K562 (cell line): ENCODE results near the gene HAPSTR1. TPM values are rescaled to one million over a fixed set of nuclear protein-coding genes. Genes with fewer than 3 reads are reported as not detected.

Experiments
- ATAC-seq: fragments of 200-7000 bp; cut with Tn5 transposase; 3 replicates; pipeline ENCODE4 v1.9.1; 2020; ENCODE audit warnings: moderate library complexity
- BruUV-seq: library from RNA; stranded (reverse); fragments of 400-500 nt; replicated peaks from 2 replicates; lab custom pipeline; 2021; lab: Mats Ljungman, UMichigan
- CTCF ChIA-PET: fragments of 300-600 bp; formaldehyde crosslinking; extraction: SDS; loops from one replicate; lab custom pipeline; 2021; ENCODE audit warnings: low intra/inter-chr PET ratio; lab: Yijun Ruan, JAX
- POLR2A ChIA-PET: fragments of 300-600, 350-650 bp; sonication (Branson Sonifier 250); formaldehyde crosslinking; extraction: SDS; loops from one replicate; lab custom pipeline; 2021; ENCODE audit warnings: antibody characterized with exemption, inconsistent platforms; lab: Yijun Ruan, JAX
- DNase-seq, 4 experiments: peaks; one replicate each; pipeline versions ENCODE4 v3.0.0 to v3.0.0-alpha.2; 2011 to 2018; ENCODE audit warnings: low spot score in 3 of 4, mixed read lengths in 3 of 4; ENCODE audit errors: extremely low read depth in 1 of 4
- FAIRE-seq: peaks from 2 replicates; lab custom pipeline; 2011; peaks lifted over from hg19 to GRCh38; lab: Jason Lieb, UNC
- H2AFZ ChIP-seq: 2 replicates; pipeline ENCODE4 v1.6.0; 2011; ENCODE audit warnings: low read depth, low read length, control low read depth, inconsistent platforms
- H3K27ac ChIP-seq: fragments of 200-600 bp; 3 replicates; pipeline ENCODE4 v1.8.0; 2011; ENCODE audit warnings: low read depth, mild to moderate bottlenecking, control low read depth, inconsistent platforms, low read length, moderate library complexity, mixed read lengths; ENCODE audit errors: extremely low read depth
- H3K27me3 ChIP-seq, 2 experiments: fragments of 300-600 bp in 1 of 2; 2 replicates in 1 of 2; 3 replicates in 1 of 2; pipeline versions ENCODE4 v1.6.0 to v1.8.0; 2011; ENCODE audit warnings: inconsistent platforms in 2 of 2, low read length in 2 of 2, mild to moderate bottlenecking in 1 of 2, mixed read lengths in 1 of 2, moderate library complexity in 1 of 2; ENCODE audit not compliant: control insufficient read depth in 2 of 2, insufficient read depth in 2 of 2
- H3K36me3 ChIP-seq: fragments of 300-600 bp; 3 replicates; pipeline ENCODE4 v1.8.0; 2011; ENCODE audit warnings: mild to moderate bottlenecking, low read length, inconsistent platforms; ENCODE audit not compliant: control insufficient read depth, insufficient read depth
- H3K4me1 ChIP-seq, 2 experiments: fragments of 200-600 bp in 1 of 2; replicated peaks in 1 of 2; 2 replicates in 1 of 2; 3 replicates in 1 of 2; pipeline versions ENCODE4 v1.5.1 to v1.8.0; 2011; ENCODE audit warnings: inconsistent platforms in 2 of 2, low read length in 2 of 2, mild to moderate bottlenecking in 1 of 2, mixed read lengths in 1 of 2, moderate library complexity in 1 of 2; ENCODE audit not compliant: control insufficient read depth in 2 of 2, insufficient read depth in 2 of 2
- H3K4me2 ChIP-seq: 2 replicates; pipeline ENCODE4 v1.6.1; 2011; ENCODE audit warnings: low read length, control low read depth, inconsistent platforms, mixed read lengths; ENCODE audit not compliant: insufficient read depth
- H3K4me3 ChIP-seq: fragments of 200-600 bp; sonication (generic), shearing (Covaris generic); 2 replicates; pipeline ENCODE4 v1.5.1; 2016; ENCODE audit warnings: control low read depth, inconsistent platforms
- H3K79me2 ChIP-seq: fragments of 200-600 bp; 3 replicates; pipeline ENCODE4 v1.8.0; 2011; ENCODE audit warnings: low read length, inconsistent platforms; ENCODE audit not compliant: control insufficient read depth, insufficient read depth
- H3K9ac ChIP-seq, 2 experiments: 2 replicates each; pipeline versions ENCODE4 v1.6.0 to v1.6.1; 2011; ENCODE audit warnings: low read depth in 2 of 2, low read length in 2 of 2, control low read depth in 1 of 2, inconsistent platforms in 1 of 2, mild to moderate bottlenecking in 1 of 2, mixed read lengths in 1 of 2; ENCODE audit not compliant: insufficient read depth in 1 of 2
- H3K9me1 ChIP-seq: one replicate; pipeline ENCODE4 v1.6.0; 2011; ENCODE audit warnings: inconsistent platforms, mild to moderate bottlenecking, low read length, moderate library complexity; ENCODE audit not compliant: control insufficient read depth, insufficient read depth
- H3K9me3 ChIP-seq: replicated peaks from 2 replicates; pipeline ENCODE4 v1.5.1; 2011; ENCODE audit warnings: low read depth, low read length, inconsistent platforms; ENCODE audit not compliant: control insufficient read depth, insufficient read depth
- H4K20me1 ChIP-seq: replicated peaks from 2 replicates; pipeline ENCODE4 v1.6.1; 2011; ENCODE audit warnings: low read length, inconsistent platforms, mixed read lengths; ENCODE audit not compliant: control insufficient read depth, insufficient read depth
- ATF7 ChIP-seq: fragments of 450-650 bp; IDR thresholded peaks from 2 replicates; pipeline ENCODE4 v1.7.1; 2014; ENCODE audit warnings: mild to moderate bottlenecking, moderate library complexity
- FOXK2 ChIP-seq, 2 experiments: fragments of 450-650 bp; IDR thresholded peaks in 1 of 2; conservative IDR thresholded peaks in 1 of 2; 2 replicates each; pipeline ENCODE4 v1.6.1; 2016; ENCODE audit warnings: low read depth in 2 of 2, mild to moderate bottlenecking in 1 of 2
- MEIS2 ChIP-seq: fragments of 450-650 bp; IDR thresholded peaks from 2 replicates; pipeline ENCODE4 v1.6.1; 2014; ENCODE audit warnings: mild to moderate bottlenecking; ENCODE audit not compliant: partially characterized antibody
- PRDM10 ChIP-seq: fragments of 450-650 bp; IDR thresholded peaks from 2 replicates; pipeline ENCODE4 v1.6.1; 2018; ENCODE audit not compliant: partially characterized antibody
- PRPF4 ChIP-seq: fragments of 200-400 bp; formaldehyde crosslinking; IDR thresholded peaks from one replicate; pipeline ENCODE4 v1.6.1; 2017; ENCODE audit warnings: low read length, low read depth, mild to moderate bottlenecking; ENCODE audit not compliant: insufficient read depth, poor library complexity, severe bottlenecking
- RBM25 ChIP-seq: fragments of 200-400 bp; formaldehyde crosslinking; IDR thresholded peaks from 2 replicates; pipeline ENCODE4 v1.6.1; 2018; ENCODE audit warnings: low read length, low read depth, moderate library complexity; ENCODE audit not compliant: severe bottlenecking
- TFE3 ChIP-seq: fragments of 450-650 bp; formaldehyde crosslinking; IDR thresholded peaks from 2 replicates; pipeline ENCODE4 v1.4.0; 2020; ENCODE audit warnings: mild to moderate bottlenecking, mixed read lengths
- ZBED1 ChIP-seq: IDR thresholded peaks from 2 replicates; pipeline ENCODE4 v1.6.1; 2014
- ZNF592 ChIP-seq: fragments of 450-650 bp; IDR thresholded peaks from 2 replicates; pipeline ENCODE4 v1.6.1; 2017; ENCODE audit warnings: antibody characterized with exemption, mild to moderate bottlenecking
- WGBS: fragments of 100-300 bp; shearing (Covaris generic); methylation state at CpG from one replicate; pipeline ENCODE4 v1.1.6; 2016; ENCODE audit warnings: low coverage, mixed read lengths; ENCODE audit not compliant: insufficient coverage; ENCODE audit errors: missing lambda C conversion rate; 5-methylcytosine and 5-hydroxymethylcytosine counted together
- in situ Hi-C: fragments of 300-500 bp; cut with MboI; formaldehyde crosslinking; loops from 4 replicates; pipeline ENCODE4 v1.15.0; 2018; ENCODE audit warnings: inconsistent platforms, mixed read lengths
- intact Hi-C: fragments of 100-400 bp; cut with micrococcal nuclease; formaldehyde crosslinking; loops from 2 replicates; pipeline ENCODE4 v1.14.2; 2022
- polyA plus RNA-seq, 8 experiments: library from polyadenylated mRNA; depleted of rRNA in 4 of 8; stranded (reverse) in 5 of 8; unstranded in 3 of 8; fragments of >200 nt; fragmentation: Nextera tagmentation in 2 of 8; fragmentation: Illumina TruSeq in 1 of 8; extraction: Ambion mirVana in 2 of 8; extraction: Trizol in 1 of 8; gene quantifications; 2 replicates each; pipeline versions ENCODE4 v1.2.1 to v1.2.3, GENCODE V29; 2011 to 2014; ENCODE audit warnings: inconsistent platforms in 1 of 8, missing spikeins in 1 of 8
- total RNA-seq, 7 experiments: library from RNA; depleted of rRNA in 6 of 7; stranded (reverse); fragments of >200 nt in 6 of 7; fragmentation: Illumina TruSeq in 2 of 7; extraction: Trizol in 2 of 7; gene quantifications; 2 replicates each; pipeline versions ENCODE4 v1.2.1 to v1.2.3, GENCODE V29; 2011 to 2021; ENCODE audit warnings: low replicate concordance in 1 of 7

HAPSTR1 gene
- total and polyA plus RNA-seq, 9 of the 15 experiments (the other 6 are each of a cell fraction or from before 2014, with no cell fraction given), result 10.8 to 67.9 (median 36.5) TPM

- TF ChIP-seq PRPF4 (no peak), ZBED1 (no peak), RBM25 (no peak)
These were observed 22.6 kb upstream of the HAPSTR1 start (continued) for GRCh38 chr16:9068886-9069285.

- Histone ChIP-seq H4K20me1 (no peaks in the 10 kb centered on the region; the same call in 1 of the 2 replicates), H3K27ac (peak overlapping the region; percentile 37), H3K9ac (peak overlapping the region in 1 of 2 experiments; percentile 17; a peak in 3 of 4 replicates), H3K79me2 (peaks cover 34% of the 10 kb centered on the region), H3K4me1 (peaks cover 15 to 20% of the 10 kb centered on the region in 2 experiments; a peak in 4 of 5 replicates), H3K4me2 (peak overlapping the region; percentile 50; the same call in 1 of the 2 replicates), H3K4me3 (no peak overlapping the region), H3K9me3 (peaks cover 5% of the 10 kb centered on the region), H2AFZ (peak overlapping the region; percentile 65), H3K9me1 (no peaks in the 10 kb centered on the region), H3K27me3 (no peaks in the 10 kb centered on the region), H3K36me3 (peaks cover 13% of the 10 kb centered on the region; the same call in 2 of the 3 replicates)
- ChIA-PET POLR2A (interaction anchor here (0.9 kb wide), 1 partner anchor 8 kb away, joined by 3 read pairs; no protein-coding TSS in a partner anchor), CTCF (no interaction called here)
- in situ Hi-C loops, result no loop called here
- BruUV-seq, result no TSS peak
- no peak for DNase-seq
- WGBS, result 49% methylated on average over 4 of the region's 4 CpGs
- ATAC-seq, result no peak
- FAIRE-seq, result peak; percentile 70
- intact Hi-C loops, result no loop called here
- TF ChIP-seq ATF7 (peak; percentile 64; the same call in 1 of the 2 replicates), ZNF592 (peak; percentile 61; the same call in 1 of the 2 replicates), FOXK2 (conservative IDR thresholded peaks at IDR 0.05 in 1 of 2, IDR thresholded peaks at IDR 0.05 in 1 of 2; ENCODE audit: low read depth in 2 of 2) (peak in 1 of 2 experiments; percentile 74; a peak in 2 of 4 replicates), TFE3 (CRISPR knock-in tag) (no peak), PRDM10 (peak; percentile 97), MEIS2 (peak; percentile 27)
These were observed 21.2 kb upstream of the HAPSTR1 start for GRCh38 chr16:9070254-9070653.
